Upper lobe of right lung (tissue), 1 donor: ENCODE measurements around the gene SHB. TPM values are rescaled to one million over a fixed set of nuclear protein-coding genes. Genes with fewer than 3 reads are reported as not detected.

Source experiments
- ATAC-seq: fragments of 200-7000 bp; cut with Tn5 transposase; one replicate; pipeline ENCODE4 v1.9.1; 2020; ENCODE audit warnings: mild to moderate bottlenecking, moderate library complexity
- DNase-seq: peaks from one replicate; pipeline ENCODE4 v3.0.0-alpha.2; 2020
- H3K27ac ChIP-seq: fragments of 200-600 bp; one replicate; pipeline ENCODE4 v1.8.0; 2022
- H3K27me3 ChIP-seq: fragments of 200-600 bp; one replicate; pipeline ENCODE4 v1.8.0; 2022; ENCODE audit warnings: mild to moderate bottlenecking
- H3K36me3 ChIP-seq: fragments of 200-600 bp; one replicate; pipeline ENCODE4 v1.8.0; 2022
- H3K4me1 ChIP-seq: fragments of 200-600 bp; one replicate; pipeline ENCODE4 v1.8.0; 2022
- H3K4me3 ChIP-seq: fragments of 200-600 bp; one replicate; pipeline ENCODE4 v1.8.0; 2022; ENCODE audit warnings: mild to moderate bottlenecking
- H3K9me3 ChIP-seq: fragments of 200-600 bp; one replicate; pipeline ENCODE4 v1.8.0; 2022
- intact Hi-C: fragments of 100-400 bp; cut with DNase I; formaldehyde crosslinking; loops from one replicate; pipeline ENCODE4 v1.11.0; 2022
- total RNA-seq: library from RNA; stranded (reverse); fragmentation: NEBNext Ultra II Directional; extraction: Animal tissue kit (Norgen Biotek cat#: 25700); gene quantifications from one replicate; pipeline ENCODE4 v1.2.1, GENCODE V29; 2021
- TF ChIP-seq, protein P1 (sequence below): fragments of 200-600 bp; IDR thresholded peaks from one replicate; pipeline ENCODE4 v1.8.0; 2022; ENCODE audit warnings: antibody characterized with exemption
- donor health status: DM: no; HTN: yes; CAD: no; lungs with severe emphysema.

The SHB gene
- total RNA-seq, 1 donor from 2014 or later, result 33.4 TPM

DNA sequence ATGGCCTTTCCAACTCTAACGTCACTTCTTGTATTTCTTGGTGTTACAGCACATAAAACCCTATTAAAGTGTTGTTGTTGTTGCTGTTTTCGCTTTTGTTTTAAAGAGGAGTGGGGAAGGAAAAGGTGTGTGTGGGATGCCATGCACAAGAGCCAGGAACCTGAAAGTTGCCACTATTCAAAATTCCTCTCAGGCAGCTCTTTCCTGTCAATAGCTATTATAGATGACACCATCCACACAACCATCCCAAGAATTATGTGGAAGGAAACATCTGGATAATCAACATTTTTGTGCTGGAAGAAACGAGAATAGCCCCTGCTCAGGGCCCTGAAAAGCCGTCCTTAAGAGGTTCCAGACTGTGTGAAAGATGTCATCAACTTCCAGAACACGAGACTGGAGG is 79.3 kb downstream of the SHB start:
- ATAC-seq (no peak), DNase-seq (no peak)
- intact Hi-C loops, result no loop called here
- TF ChIP-seq, protein P1, sequence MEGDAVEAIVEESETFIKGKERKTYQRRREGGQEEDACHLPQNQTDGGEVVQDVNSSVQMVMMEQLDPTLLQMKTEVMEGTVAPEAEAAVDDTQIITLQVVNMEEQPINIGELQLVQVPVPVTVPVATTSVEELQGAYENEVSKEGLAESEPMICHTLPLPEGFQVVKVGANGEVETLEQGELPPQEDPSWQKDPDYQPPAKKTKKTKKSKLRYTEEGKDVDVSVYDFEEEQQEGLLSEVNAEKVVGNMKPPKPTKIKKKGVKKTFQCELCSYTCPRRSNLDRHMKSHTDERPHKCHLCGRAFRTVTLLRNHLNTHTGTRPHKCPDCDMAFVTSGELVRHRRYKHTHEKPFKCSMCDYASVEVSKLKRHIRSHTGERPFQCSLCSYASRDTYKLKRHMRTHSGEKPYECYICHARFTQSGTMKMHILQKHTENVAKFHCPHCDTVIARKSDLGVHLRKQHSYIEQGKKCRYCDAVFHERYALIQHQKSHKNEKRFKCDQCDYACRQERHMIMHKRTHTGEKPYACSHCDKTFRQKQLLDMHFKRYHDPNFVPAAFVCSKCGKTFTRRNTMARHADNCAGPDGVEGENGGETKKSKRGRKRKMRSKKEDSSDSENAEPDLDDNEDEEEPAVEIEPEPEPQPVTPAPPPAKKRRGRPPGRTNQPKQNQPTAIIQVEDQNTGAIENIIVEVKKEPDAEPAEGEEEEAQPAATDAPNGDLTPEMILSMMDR, result no peak
- Histone ChIP-seq H3K4me1 (peaks cover 44% of the 10 kb centered on the region), H3K4me3 (no peak overlapping the region), H3K36me3 (no peaks in the 10 kb centered on the region), H3K9me3 (no peaks in the 10 kb centered on the region), H3K27me3 (no peaks in the 10 kb centered on the region), H3K27ac (peak overlapping the region; percentile 24)

DNA sequence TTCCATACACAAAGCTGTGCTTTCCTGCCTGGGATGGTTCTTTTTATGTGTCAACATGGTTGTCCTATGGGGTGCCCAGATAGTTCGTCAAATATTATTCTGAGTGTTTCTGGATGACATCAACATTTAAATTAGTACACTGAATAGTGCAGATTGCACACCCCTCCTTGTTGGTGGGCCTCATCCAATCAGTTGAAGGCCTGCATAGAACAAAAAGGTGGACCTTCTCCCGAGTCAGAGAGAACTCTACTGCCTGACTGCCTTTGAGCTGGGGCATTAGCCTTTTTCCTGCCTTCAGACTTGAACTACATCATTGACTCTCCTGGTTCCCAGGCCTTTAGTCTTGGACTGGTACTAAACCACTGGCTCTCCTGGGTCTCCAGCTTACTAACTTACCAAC is 80.4 kb downstream of the SHB start:
- no peaks in the 10 kb centered on the region for H3K9me3 ChIP-seq
- no peak overlapping the region for H3K4me3 ChIP-seq
- H3K27me3 ChIP-seq, result no peaks in the 10 kb centered on the region
- TF ChIP-seq, protein P1, result no peak
- ATAC-seq (no peak), DNase-seq (no peak)
- H3K4me1 ChIP-seq, result peaks cover 33% of the 10 kb centered on the region
- intact Hi-C loops, result no loop called here
- H3K36me3 ChIP-seq, result no peaks in the 10 kb centered on the region
- H3K27ac ChIP-seq, result no peak overlapping the region

DNA sequence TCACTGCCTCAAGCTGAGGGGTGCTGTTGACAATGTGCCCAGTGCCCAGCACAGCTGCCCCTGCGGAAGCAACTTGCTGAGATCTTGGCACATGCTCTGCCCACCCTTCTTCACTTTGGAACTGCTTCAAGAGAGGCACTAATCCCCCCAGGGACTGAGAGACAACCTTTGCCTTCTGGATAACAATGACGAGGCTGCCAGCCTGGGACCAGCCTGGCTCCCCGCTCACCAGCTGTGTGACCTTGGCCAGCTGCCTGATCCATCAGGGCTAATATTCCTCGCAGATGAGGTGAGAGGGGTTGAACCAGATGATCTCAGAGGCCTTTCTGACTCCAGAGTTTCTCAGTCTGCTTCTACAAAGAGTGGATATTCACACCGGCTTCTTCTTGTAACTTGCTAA is 81.0 kb downstream of the SHB start:
- H3K36me3 ChIP-seq, result no peaks in the 10 kb centered on the region
- TF ChIP-seq, protein P1, result no peak
- H3K9me3 ChIP-seq, result no peaks in the 10 kb centered on the region
- H3K27me3 ChIP-seq, result no peaks in the 10 kb centered on the region
- DNase-seq (peak; percentile 35), ATAC-seq (no peak)
- peaks cover 28% of the 10 kb centered on the region for H3K4me1 ChIP-seq
- no peak overlapping the region for H3K4me3 ChIP-seq
- intact Hi-C loops, result no loop called here
- no peak overlapping the region for H3K27ac ChIP-seq

DNA sequence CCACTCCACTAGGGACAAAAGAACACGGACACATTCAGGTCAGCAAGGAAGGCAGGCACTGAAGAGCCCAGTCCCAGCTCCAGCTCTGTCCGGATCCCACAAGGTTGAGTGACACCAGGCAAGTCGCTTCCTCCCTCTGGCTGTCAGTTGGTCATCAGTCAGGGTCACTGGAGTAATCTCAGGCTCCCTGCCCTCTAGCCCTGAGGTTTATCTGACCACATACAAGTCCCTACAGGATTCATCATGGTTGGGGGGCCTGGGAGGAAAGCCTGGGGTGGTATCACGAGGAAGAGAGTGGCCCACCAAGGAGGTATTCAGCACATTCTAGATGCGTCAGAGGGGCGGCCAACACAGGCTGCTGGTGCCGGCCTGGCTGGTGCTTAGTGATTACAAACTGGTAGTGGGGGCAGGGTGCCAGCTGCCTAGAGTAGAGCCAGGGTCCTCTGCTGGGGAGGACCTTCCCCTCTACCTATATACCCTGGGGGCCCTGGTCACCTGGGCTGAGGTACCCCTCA is 81.5 kb downstream of the SHB start:
- no peak overlapping the region for H3K27ac ChIP-seq
- H3K4me3 ChIP-seq, result no peak overlapping the region
- TF ChIP-seq, protein P1, result no peak
- intact Hi-C loops, result no loop called here
- H3K9me3 ChIP-seq, result no peaks in the 10 kb centered on the region
- H3K27me3 ChIP-seq, result no peaks in the 10 kb centered on the region
- peak; percentile 50 for DNase-seq
- peaks cover 25% of the 10 kb centered on the region for H3K4me1 ChIP-seq
- H3K36me3 ChIP-seq, result no peaks in the 10 kb centered on the region
- ATAC-seq, result no peak

DNA sequence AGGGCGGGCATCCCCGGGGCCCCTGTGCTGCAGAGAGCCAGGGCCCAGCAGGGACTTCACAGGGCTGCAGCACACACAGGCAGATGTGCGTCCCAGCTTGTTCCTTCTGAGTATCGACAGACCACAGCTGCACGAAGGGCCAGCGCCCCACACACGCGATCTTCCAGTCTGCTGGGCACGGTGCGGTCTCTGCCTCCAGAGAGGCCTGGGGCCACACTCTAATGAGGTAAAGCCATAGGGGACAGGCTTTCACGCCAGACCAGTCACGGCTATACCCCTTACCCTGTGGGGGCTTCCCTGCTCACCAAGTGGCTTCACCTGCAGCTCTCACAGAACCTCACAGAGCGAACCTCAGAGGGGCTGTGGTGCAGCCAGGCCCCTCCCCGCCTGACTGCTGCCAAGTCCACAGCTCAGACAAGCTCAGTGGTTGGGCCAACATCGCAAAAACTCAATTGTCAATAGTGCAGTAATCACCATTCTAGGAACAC is 82.2 kb downstream of the SHB start:
- peak; percentile 47 for DNase-seq
- Histone ChIP-seq H3K36me3 (no peaks in the 10 kb centered on the region), H3K9me3 (no peaks in the 10 kb centered on the region), H3K4me1 (peaks cover 25% of the 10 kb centered on the region), H3K4me3 (no peak overlapping the region), H3K27me3 (no peaks in the 10 kb centered on the region), H3K27ac (no peak overlapping the region)
- intact Hi-C loops, result no loop called here
- ATAC-seq, result no peak
- TF ChIP-seq, protein P1, result no peak

DNA sequence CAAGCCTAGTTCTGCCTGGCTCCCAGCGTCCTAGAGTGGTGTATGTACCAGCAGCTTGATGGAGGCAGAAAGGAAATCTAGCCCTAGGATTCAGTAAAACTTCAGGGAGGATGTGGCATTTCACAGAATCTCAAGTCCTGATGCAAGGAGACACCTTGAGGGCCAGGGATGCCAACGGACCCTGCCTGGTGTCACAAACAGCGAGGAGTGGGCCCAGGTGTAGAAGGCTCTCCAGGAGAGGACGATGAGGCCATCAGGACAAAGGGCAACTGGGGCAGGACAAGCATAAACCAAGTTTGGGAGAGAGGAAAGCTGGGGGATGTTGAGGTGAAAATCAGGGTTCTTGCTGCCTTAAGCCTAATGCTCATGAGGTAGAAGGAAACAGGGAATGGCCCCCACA is 83.0 kb downstream of the SHB start:
- Histone ChIP-seq H3K9me3 (no peaks in the 10 kb centered on the region), H3K4me1 (peaks cover 25% of the 10 kb centered on the region), H3K27me3 (no peaks in the 10 kb centered on the region), H3K27ac (no peak overlapping the region), H3K4me3 (no peak overlapping the region), H3K36me3 (no peaks in the 10 kb centered on the region)
- TF ChIP-seq, protein P1, result no peak
- ATAC-seq (no peak), DNase-seq (peak; percentile 33)
- intact Hi-C loops, result no loop called here
